Kidney (tissue), 14 donors: ENCODE data around the gene ULK4. TPM values are rescaled to one million over a fixed set of nuclear protein-coding genes. Genes with fewer than 3 reads are reported as not detected.

Experiments used
- DNase-seq, 5 donors: peaks; one replicate each; pipeline ENCODE4 v3.0.0-alpha.2; 2013 to 2020
- FAIRE-seq: peaks from 2 replicates; lab custom pipeline; 2012; peaks lifted over from hg19 to GRCh38; lab: Jason Lieb, UNC
- H3K27ac ChIP-seq, 2 donors: one replicate each; pipeline ENCODE4 v1.7.0; 2013; ENCODE audit warnings: low read depth in 2 of 2, low read length in 2 of 2, inconsistent platforms in 1 of 2
- H3K27me3 ChIP-seq: one replicate; pipeline ENCODE4 v1.7.1; 2013; ENCODE audit warnings: low read length, inconsistent platforms; ENCODE audit not compliant: control insufficient read depth, insufficient read depth
- H3K36me3 ChIP-seq, 3 donors: one replicate each; pipeline versions ENCODE4 v1.7.0 to v1.7.1; 2013; ENCODE audit warnings: low read length in 3 of 3, control low read depth in 1 of 3, inconsistent platforms in 1 of 3; ENCODE audit not compliant: insufficient read depth in 3 of 3, control insufficient read depth in 2 of 3
- H3K4me1 ChIP-seq, 3 donors: one replicate each; pipeline versions ENCODE4 v1.7.0 to v1.7.1; 2013; ENCODE audit warnings: low read length in 3 of 3, inconsistent platforms in 1 of 3, low read depth in 1 of 3; ENCODE audit not compliant: control insufficient read depth in 2 of 3, insufficient read depth in 2 of 3
- H3K4me3 ChIP-seq, 3 donors: one replicate each; pipeline versions ENCODE4 v1.7.0 to v1.8.1; 2013; ENCODE audit warnings: low read length in 3 of 3, control low read depth in 1 of 3, inconsistent platforms in 1 of 3
- H3K9ac ChIP-seq, 3 donors: one replicate each; pipeline versions ENCODE4 v1.7.0 to v1.7.1; 2013; ENCODE audit warnings: low read length in 3 of 3, control low read depth in 1 of 3, inconsistent platforms in 1 of 3
- H3K9me3 ChIP-seq, 3 donors: one replicate each; pipeline versions ENCODE4 v1.7.0 to v1.7.1; 2013; ENCODE audit warnings: low read length in 3 of 3, control low read depth in 1 of 3, inconsistent platforms in 1 of 3; ENCODE audit not compliant: control insufficient read depth in 2 of 3, insufficient read depth in 1 of 3
- intact Hi-C: fragments of 100-400 bp; cut with DNase I; formaldehyde crosslinking; loops from one replicate; pipeline ENCODE4 v1.11.1; 2022
- polyA plus RNA-seq: library from polyadenylated mRNA; stranded (reverse); fragments of 350-450 nt; fragmentation: Illumina TruSeq; extraction: RNeasy Lipid Tissue Mini Kit (QIAGEN cat#74804); gene quantifications from one replicate; pipeline ENCODE4 v1.2.3, GENCODE V29; 2014; ENCODE audit warnings: low read depth, low replicate concordance; ENCODE audit not compliant: insufficient read depth
- total RNA-seq: library from RNA; stranded (reverse); fragmentation: NEBNext Ultra II Directional; extraction: Animal tissue kit (Norgen Biotek cat#: 25700); gene quantifications from one replicate; pipeline ENCODE4 v1.2.1, GENCODE V29; 2021
- TF ChIP-seq, protein P1 (sequence below): IDR thresholded peaks from 3 replicates; pipeline ENCODE4 v1.5.1; 2012; ENCODE audit warnings: mild to moderate bottlenecking, moderate library complexity, borderline replicate concordance; ENCODE audit not compliant: insufficient read depth; ENCODE audit errors: extremely low read depth
- donor health status: control.
- donor health status: control.
- donor health status: control.
- donor health status: control.
- donor health status: control.
- donor health status: DM: yes; HTN: yes; CAD: no.
- donor health status: Normal renal cell carcinoma (clear cell type).

Gene ULK4
- total and polyA plus RNA-seq, 2 donors from 2014 or later, result 4.6 to 20.5 TPM

DNA sequence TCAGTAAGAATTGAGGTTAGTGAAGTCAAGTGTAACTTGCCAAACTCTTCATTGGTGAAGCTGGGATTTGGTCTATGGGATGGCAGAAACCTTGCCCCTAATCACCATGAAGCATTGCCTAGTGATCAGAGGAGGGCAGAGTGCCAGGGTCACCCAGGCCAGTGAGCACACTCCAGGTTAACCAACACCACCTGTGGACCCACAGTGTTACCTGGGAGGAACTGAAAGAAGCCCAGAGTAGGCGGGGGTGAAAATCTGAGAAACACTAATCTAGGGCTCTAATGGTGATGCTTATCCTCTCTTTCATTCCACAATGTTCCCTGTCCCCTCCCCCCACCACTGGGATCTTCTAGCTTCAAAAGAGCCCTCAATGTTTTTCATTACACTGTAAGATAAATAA is 389.8 kb downstream of the ULK4 start:
- DNase-seq, result no peak
- Histone ChIP-seq H3K27me3 (no peaks in the 10 kb centered on the region), H3K9me3 (no peaks in the 10 kb centered on the region), H3K4me3 (no peak overlapping the region), H3K9ac (no peak overlapping the region), H3K36me3 (no peaks in the 10 kb centered on the region), H3K4me1 (peaks cover 0 to 2% (median 0%) of the 10 kb centered on the region in 3 donors), H3K27ac (no peak overlapping the region)
- no peak for FAIRE-seq
- TF ChIP-seq, protein P1, sequence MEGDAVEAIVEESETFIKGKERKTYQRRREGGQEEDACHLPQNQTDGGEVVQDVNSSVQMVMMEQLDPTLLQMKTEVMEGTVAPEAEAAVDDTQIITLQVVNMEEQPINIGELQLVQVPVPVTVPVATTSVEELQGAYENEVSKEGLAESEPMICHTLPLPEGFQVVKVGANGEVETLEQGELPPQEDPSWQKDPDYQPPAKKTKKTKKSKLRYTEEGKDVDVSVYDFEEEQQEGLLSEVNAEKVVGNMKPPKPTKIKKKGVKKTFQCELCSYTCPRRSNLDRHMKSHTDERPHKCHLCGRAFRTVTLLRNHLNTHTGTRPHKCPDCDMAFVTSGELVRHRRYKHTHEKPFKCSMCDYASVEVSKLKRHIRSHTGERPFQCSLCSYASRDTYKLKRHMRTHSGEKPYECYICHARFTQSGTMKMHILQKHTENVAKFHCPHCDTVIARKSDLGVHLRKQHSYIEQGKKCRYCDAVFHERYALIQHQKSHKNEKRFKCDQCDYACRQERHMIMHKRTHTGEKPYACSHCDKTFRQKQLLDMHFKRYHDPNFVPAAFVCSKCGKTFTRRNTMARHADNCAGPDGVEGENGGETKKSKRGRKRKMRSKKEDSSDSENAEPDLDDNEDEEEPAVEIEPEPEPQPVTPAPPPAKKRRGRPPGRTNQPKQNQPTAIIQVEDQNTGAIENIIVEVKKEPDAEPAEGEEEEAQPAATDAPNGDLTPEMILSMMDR, result no peak
- intact Hi-C loops, result no loop called here

DNA sequence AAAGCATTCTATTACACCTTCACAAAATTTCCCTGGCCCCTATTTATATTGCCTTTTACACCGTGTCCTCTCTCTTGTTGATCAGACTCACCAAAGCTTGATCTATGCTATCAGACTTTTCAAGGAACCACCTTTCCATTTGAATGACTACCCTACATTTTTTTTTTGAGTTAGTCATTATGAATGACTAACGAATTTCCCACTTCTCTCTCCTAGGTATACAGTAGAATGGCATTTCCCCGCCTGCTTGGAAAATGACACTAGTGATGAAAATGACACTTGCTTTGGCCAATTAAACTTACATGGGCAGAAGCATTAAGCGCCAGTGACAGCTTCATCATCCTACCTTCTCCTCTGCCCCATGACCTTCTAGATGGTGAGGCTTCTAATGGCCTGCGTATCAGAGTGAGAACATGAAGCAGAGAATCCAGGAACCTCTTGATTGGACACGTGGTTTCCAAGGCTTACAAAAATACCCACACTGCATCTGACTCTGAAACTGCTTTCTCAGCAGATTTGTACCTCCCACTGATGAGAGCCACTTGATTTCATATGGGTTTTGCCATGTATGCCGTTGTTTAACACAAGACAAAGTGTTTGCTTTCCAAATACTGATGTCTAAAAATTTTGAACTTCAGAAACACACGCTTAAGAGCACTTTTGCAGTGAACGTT is 392.1 kb downstream of the ULK4 start:
- Histone ChIP-seq H3K9me3 (no peaks in the 10 kb centered on the region), H3K4me3 (no peak overlapping the region), H3K27ac (no peak overlapping the region), H3K9ac (no peak overlapping the region), H3K36me3 (no peaks in the 10 kb centered on the region), H3K4me1 (no peaks in the 10 kb centered on the region), H3K27me3 (no peaks in the 10 kb centered on the region)
- intact Hi-C loops, result no loop called here
- FAIRE-seq (no peak), DNase-seq (no peak)
- TF ChIP-seq, protein P1, result no peak

GRCh38 chr3:41565948-41566514 is 395.9 kb downstream of the ULK4 start:
- no peaks in the 10 kb centered on the region for H3K4me1 ChIP-seq
- H3K36me3 ChIP-seq, result no peaks in the 10 kb centered on the region
- intact Hi-C loops, result no loop called here
- no peak overlapping the region for H3K4me3 ChIP-seq
- no peaks in the 10 kb centered on the region for H3K9me3 ChIP-seq
- no peaks in the 10 kb centered on the region for H3K27me3 ChIP-seq
- no peak overlapping the region for H3K27ac ChIP-seq
- TF ChIP-seq, protein P1, result no peak
- no peak for FAIRE-seq
- no peak overlapping the region for H3K9ac ChIP-seq
- no peak for DNase-seq
